Fibroblast of skin of scalp (primary cell): ENCODE results near the gene ARHGAP22.

ENCODE experiments used
- DNase-seq: peaks from one replicate; pipeline ENCODE4 v3.0.0-alpha.2; 2013

Gene ARHGAP22

DNA sequence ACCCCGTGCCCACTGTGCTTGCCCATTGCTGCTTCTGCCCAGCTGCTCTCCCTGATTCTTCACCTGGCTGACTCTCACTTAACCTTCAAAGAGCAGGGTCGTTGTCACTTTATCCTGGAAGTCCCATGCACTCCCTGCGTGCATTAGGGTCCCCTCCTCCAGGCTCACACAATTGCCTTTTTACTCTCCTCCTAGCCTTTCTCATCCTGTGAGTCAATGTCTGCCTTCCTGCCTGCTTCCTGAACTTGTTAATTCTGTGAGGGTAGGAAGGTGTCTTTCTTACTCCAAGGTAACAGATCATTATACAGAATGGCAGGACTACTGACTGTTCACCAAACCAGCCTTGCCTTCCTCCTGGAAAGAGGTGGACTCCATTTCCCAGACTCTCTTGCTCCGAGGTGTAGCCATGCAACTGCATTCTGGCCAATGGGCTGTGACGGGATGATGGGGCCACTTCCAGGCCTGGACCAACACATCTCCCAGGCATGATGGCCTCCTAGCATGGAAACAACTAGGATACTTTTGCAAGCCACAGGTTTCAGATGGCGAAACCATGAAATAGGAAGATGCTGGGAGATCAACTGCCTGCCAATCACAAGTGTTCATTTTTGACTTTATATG is 54.7 kb downstream of the ARHGAP22 start:
- no peak for DNase-seq

- DNase-seq: no peak
Measured at GRCh38 chr10:48549236-48549635, 55.6 kb downstream of the ARHGAP22 start.

- no peak for DNase-seq
Measured at GRCh38 chr10:48548531-48549135, 56.2 kb downstream of the ARHGAP22 start.

DNA sequence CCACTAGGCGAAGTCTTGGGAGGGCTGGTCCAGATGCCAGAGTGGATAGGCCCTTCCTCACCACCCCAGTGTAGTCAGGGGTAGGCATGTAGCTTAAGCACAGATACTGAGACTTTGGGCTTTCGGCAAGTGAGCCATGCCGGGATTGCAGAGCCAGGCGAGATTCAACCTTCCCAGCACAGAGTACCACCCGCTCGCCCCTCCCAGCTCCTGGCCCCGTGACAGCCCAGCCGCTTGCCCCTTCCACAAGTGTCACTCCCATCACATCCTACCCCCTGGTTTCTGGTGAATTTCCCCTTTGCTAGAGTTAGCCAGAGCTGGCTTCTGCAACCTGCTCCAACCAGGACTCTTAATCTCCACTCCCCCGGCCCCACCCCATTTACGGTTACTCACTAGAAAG is 56.9 kb downstream of the ARHGAP22 start:
- no peak for DNase-seq

DNA sequence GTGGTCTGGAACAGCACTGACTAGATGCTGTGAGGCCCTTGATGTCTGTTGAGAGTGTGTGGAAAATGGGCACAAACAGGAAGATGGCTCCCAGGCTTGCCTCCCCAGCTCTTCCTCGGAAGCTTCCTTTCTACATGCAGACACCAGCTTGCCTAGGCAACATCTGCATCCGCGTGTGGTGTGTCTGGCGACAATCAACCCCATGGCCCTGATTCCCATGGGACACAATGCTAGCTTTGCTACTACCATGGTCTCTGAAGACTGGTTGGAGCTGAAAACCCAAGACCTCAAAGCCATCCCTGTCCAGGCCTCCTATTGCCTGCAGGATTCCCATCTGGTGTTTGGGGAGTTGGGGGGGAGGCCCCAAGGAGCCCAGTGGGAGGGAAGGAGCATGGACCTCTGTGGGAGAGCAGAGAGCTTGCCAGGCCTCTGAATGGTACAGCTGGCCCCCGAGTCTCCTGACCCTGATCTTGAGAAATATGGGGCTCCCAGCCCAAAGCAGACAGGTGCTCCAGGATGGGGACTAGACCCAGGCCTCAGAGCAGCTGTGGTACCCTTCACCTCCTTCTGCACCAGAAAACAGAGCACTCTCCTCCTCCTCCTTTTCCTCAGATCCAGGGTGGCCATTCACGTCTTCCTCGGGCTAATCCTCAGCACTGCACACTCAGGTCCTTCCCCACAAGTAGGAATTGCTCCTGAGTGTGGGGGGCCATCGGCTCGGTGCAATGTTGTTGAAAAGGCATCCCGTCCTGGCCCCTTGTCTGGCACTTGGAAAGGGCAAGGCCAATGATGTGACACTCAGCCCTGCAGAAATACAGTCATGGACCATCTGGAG is 57.6 kb downstream of the ARHGAP22 start:
- DNase-seq: no peak

GRCh38 chr10:48545462-48546145 is 59.3 kb downstream of the ARHGAP22 start:
- DNase-seq: no peak

DNA sequence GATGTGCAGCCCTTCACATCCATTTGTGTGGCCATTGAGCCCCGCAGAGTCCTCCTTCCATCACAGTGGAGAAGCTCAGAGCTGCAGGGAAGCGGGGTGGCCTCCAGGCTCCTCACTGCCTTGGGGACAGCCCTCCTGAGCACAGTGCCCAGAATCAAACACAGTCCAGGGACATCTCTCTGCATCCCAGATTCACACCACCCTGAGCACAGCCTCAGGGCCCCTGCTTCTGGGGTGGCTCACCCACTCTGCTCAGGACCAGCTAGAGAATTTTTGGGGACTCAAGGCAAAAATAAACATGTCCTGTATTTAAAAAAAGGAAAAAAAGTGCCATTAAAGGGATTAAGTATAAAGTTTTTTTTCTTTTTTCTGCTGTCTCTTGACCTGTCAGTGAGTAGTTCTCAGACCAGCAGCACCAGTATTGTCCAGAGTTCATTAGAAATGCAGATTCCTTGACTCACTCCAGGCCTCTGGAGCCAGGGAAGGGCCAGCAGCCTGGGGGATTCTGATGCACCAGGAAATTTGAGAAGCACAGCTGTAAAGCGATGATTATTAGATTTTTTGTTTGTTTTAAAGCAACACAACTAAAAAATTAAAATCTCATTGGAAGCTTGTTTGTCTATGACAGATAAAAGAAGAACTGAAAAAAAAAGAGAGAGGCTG is 61.6 kb downstream of the ARHGAP22 start:
- no peak for DNase-seq

DNA sequence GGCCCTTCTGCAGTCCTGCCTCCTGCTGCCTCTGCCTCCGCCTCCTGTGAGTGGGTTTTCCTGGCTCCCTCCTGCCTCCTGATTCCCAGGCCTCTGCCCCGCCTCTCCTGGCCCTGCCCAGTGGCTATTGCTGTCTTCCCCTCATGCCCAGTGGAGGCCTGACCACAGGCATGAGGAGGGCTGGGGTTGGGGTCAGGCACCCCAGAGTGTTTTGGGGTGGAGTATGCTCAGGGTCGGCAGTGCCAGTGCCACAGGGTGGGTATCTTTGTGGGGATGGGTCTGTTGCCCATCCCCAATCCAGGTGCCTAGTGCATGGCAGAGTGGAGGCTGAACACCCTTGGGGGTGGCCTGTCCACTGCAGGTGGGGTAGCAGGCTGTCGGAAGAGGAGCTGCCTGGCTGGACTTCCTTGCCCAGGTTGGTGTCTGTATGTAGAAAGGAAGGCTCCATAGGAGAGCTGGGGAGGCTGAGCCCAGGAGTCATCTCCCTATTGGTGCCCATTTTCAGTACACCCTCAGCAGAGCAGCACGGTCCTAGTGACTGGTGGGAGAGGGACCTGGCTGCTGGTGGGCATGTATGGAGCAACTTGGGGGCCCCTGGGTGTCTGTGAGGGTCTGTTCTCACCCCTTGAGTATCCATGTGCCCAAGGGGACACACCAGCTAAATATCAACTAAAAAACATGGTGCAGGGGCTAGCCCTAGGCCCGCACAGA is 62.2 kb downstream of the ARHGAP22 start:
- no peak for DNase-seq

DNA sequence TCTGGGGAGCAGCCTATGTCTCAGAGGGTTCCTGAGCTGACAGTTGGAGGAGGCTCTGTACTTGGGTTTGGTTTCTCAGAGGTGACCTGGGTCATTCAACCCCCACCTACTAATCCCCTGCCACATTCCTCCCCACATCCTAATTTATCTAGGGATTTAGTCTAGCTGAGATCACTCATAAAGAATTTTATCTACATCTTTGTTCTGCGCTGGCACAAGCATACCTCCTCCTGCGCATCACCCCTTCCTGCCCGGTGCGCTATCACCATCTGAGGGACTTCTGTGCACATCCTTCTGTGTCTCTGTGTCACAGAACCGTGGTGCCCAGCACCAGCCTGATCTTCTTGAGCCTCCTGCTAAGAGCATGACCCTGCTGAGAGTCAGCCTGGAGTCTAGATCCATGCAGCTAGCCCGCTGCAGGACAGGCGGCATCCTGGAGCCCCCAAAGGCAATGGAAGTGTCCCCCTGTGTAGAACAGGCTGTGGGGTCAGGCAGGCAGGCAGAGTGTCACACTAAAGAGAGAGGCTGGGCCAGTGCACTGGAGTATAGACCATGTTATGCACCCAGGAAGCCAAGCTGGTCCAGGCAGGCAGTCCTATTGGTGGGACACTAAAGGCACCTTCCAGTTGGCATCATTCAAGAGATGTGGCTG is 63.6 kb downstream of the ARHGAP22 start:
- DNase-seq: no peak

DNA sequence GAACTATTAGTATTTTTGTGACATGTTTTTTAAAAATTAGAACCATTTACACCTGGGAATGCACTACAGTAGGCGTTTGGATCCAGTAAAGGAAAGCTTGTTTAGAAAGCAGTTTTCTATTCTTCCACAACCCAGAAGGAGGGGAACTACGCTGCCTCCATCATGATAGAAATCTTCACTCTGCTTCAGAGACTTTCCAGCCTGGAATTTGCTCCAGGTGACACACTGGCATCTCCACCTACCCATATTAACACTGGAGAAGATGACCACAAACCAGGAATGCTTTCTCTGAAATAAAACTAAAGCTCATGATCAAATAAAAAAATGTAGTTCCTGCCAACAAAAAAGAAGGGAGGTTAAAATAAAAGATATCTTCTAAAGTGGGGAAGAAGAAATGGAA is 66.3 kb downstream of the ARHGAP22 start:
- no peak for DNase-seq

DNA sequence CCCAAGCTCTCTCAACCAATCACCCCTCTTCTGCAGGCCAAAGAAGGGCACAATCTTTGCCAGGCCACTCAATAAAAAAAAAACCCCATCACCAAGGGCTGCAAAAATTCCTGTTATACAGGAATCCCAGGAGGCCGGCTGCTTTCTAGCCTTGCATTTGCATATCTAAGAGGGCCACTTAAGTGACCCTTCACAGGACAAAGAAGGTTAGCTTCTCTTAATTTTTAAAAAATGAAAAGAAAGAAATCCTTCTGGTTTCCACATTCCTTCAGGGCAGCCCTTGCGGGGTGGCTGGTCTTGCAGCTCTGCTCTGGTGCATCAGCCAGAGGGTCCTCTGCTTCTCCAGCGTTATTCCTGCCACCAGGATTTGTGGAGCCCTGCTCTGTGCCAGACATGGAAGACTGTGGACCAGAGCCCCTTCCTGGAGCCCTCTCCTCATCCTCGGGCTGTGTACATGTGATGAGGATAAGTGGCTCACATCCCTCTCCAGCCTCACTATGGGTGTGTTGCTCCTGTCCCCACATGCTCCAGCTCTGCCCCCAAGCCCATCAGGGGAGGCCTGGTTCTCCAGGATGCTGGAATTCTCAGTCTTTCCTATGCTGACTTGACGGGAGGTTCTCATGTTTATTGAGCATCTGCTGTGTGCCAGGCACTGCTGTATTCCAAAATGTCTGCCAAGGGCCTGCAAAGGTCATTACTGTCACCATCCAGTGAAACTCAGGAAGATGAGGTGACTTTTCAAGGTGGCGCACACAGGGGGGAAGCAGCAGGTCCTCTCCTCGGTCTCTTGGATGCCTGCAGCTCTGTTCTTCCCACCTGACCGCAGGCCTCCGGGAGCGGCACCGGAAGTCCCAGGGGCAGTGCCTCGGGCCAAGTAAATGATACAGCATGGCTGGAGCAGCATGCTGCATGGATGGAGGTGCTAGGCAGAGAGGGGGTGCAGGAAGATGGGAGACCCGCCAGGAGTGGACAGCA is 67.7 kb downstream of the ARHGAP22 start:
- no peak for DNase-seq

- no peak for DNase-seq
Measured at GRCh38 chr10:48536156-48536500, 68.7 kb downstream of the ARHGAP22 start.

- DNase-seq: no peak
Measured at GRCh38 chr10:48535416-48536155, 69.3 kb downstream of the ARHGAP22 start.

DNA sequence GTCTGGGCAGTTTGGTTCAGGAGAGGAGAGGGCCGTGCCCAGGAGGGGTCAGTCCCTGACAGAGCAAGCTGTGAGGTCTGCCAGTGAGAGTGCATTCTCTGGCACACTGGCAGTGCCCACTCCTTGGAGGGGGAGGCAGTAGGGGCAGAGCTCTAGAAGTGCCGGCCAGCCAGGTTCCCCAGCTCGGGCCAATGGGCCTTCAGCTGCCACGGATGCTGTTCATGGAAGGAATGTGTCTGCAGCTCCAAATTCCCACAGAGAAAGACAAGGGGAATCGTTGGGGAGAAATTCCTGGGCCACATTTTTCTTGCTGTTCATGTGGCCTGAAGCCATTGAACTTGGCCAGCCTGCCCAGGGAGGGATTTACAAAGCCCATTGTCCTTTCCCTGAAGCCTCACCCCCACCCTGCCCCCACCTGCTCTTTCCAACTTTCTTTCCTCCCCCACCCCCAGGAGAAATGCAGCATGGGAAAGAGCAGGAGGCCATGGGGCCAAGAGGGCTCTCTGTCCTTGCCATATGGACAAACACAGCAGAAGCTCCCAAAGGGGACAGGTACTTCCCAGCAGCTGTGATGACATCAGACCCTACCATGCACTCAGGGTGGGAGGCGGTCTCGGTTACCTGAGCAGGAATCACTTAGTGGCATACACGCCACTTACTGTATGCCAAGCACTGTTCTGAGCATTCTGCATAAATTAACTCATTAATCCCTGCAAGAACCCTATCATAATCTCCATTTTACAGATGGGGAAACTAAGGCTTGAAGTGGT is 70.7 kb downstream of the ARHGAP22 start:
- peak; percentile 61 for DNase-seq

GRCh38 chr10:48533540-48533939 is 71.3 kb downstream of the ARHGAP22 start:
- no peak for DNase-seq

GRCh38 chr10:48531486-48531885 is 73.4 kb downstream of the ARHGAP22 start:
- peak; percentile 20 for DNase-seq

- DNase-seq: no peak
Measured at GRCh38 chr10:48529331-48529730, 75.5 kb downstream of the ARHGAP22 start.

DNA sequence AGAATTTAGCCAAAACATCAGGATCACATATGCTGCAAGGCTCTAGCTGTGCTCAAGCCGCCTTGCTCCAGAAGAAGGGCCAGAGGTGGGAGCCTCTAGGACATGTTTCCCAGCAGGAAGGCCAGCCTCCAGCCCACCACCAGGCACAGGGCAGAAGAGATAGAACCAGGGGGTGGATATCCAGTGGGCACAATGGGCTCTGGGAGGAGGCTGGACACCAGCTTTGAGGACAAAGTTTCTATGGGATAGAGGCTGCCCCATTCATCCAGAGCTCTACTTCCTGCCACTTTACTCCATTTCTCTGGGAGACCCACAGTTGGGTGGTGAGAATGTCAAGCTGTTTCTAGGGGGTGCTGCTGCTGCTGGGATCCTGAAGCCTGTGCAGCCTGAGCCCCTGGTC is 77.1 kb downstream of the ARHGAP22 start:
- DNase-seq: no peak
